NCI-H526 treated with DMSO at 0.1 percent for 48 hours (cell line): ENCODE results near the gene SDF2L1.
"Not testable (repeated sequence)": the region's sequence is repeated elsewhere in the genome, so short reads cannot be mapped to it uniquely, and the experiment has no call there.

ENCODE experiments used
- DNase-seq: peaks from one replicate; lab custom pipeline; 2025; lab: John Stamatoyannopoulos, UW

SDF2L1 gene

DNA sequence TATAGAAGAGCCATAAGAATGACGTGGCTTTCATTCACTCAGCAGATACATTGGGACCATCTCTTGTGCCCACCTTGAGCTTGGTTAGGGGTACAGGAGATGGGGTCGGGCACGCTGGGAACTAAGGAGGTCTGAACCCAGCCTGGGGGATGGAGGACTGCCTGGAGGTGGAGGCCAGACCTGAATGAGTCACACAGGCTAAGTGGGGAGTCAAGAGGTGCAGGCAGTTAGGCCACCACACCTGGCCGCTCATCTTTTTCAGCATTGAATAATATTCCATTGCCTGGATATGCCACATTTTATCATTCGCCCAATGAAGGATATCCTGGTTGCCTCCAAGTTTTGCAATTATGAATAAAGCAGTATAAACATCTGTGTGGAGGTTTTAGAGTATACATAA, 19.9 kb downstream of the SDF2L1 start:
- no peak for DNase-seq

GRCh38 chr22:21663738-21664137, 21.6 kb downstream of the SDF2L1 start:
- DNase-seq = no peak

DNA sequence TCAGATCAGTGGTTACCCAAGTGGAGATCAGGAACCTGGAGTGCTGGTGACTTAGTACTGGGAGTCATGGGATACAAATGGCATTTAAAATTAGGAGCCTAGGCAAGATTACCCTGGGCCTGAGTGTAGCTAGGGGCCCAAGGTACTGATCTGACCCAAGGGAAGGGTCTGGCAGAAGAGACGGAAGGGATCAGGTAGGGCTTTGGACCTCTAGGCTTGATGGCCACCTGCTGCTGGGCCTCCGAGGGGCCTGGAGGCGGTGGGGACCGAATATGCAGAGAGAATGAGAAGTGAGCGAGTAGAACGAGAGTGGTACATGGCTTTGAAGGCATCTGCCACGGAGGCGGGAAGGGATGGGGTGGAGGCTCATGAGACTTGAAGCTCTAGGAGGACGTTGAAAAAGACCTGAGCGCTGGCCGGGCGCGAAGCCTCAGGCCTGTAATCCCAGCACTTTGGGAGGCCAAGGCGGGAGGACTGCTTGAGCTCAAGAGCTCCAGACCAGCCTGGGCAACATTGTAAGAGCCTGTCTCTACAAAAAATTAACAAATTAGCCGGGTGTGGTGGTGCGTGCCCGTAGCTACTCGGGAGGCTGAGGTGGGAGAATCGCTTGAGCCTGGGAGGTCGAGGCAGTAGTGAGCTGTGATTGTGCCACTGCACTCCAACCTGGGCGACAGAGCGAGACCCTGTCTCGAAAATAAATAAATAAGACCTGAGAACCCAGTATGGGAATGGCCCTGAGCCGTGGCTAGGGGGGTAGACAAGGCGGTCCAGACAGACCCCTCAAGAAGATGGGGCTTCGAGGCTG, 23.1 kb downstream of the SDF2L1 start:
- no peak for DNase-seq

GRCh38 chr22:21666786-21667185, 24.7 kb downstream of the SDF2L1 start:
- DNase-seq = no peak

- no peak for DNase-seq
These were observed 26.9 kb downstream of the SDF2L1 start for GRCh38 chr22:21669026-21669425.

DNA sequence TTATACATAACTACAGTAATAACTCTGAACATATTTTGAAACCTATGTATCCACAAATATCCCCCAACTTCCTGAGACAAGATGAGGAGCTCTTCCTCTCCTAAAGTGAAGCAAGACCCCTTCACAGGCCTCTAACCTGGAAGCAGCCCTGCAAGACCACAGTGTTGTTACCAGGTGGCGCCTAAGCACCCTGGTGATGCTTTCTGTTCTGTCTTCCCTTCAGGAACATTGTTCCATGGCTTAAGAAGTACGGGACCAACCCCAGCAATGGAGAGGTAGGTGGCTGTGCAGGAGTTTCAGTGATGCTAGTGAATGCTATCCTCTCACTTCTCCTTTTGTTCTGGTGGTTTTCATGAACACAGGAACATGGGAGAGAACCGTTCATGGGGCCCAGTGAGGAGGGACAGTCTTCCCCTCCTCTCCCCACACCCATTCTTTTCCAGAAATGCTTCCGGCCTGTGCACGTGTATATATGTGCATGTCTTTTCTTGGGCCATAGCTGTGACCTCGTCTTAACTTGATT, 30.1 kb downstream of the SDF2L1 start:
- no peak for DNase-seq

GRCh38 chr22:21673534-21674321, 31.6 kb downstream of the SDF2L1 start:
- no peak for DNase-seq

GRCh38 chr22:21674638-21675245, 32.6 kb downstream of the SDF2L1 start:
- no peak for DNase-seq

- no peak for DNase-seq
These were observed 35.7 kb downstream of the SDF2L1 start for GRCh38 chr22:21677606-21678443.

GRCh38 chr22:21678842-21679241, 36.7 kb downstream of the SDF2L1 start:
- not testable (repeated sequence) for DNase-seq

DNA sequence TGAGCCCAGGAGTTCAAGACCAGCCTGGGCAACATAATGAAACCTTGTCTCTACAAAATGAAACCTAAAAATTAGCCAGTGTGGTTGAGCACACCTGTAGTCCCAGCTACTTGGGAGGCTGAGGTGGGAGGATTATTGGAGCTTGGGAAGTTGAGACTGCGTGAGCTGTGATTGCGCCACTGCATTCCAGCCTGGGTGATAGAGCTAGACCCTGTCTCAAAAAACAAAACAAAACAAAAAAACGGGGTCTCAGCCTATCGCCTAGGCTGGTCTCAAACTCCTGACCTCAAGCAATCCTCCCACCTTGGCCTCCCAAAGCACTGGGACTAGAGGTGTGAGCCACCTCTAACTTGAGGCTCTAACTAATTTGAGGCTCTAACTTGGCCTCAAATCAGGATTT, 37.3 kb downstream of the SDF2L1 start:
- DNase-seq = no peak

GRCh38 chr22:21680830-21681565, 38.9 kb downstream of the SDF2L1 start:
- DNase-seq = no peak

DNA sequence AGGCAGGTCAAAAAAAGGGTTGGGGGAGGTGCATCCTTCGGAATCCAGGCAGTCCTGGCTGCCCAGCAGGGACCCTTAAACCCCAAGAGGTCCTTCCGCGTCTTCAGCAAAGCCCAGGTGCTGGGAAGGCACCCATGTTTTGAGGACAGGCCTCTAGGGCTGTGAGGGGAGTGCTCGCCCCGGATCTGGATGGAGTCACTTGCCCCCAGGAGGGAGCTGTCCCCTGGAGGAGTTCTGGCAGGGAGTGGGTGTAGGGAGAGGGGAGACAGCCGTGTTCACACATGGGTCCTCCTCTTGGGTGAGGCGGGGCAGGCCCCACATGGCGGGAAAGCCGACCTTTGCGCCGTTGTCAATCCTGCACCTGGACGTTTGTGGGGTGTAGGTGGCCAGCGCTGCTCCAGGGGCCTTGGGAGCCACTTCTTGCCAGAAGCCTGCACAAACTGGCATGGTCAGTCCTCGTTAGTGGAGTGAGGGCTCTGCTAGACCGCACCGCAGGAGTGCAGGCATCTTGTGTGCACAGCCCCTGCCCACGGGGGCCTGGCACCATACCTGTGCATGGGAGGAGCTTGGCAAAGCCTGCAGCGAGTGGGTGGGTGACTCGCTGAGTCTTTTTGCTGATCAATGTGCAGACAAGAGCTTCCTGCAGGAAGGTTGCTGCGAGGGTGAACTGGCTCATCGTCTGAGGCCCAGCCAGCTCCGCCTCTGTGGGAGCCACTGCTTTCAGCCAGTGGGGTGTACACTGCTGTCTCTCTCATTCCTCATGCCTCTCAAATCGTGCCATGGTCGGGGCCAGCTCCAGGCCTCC, 39.7 kb downstream of the SDF2L1 start:
- no peak for DNase-seq

DNA sequence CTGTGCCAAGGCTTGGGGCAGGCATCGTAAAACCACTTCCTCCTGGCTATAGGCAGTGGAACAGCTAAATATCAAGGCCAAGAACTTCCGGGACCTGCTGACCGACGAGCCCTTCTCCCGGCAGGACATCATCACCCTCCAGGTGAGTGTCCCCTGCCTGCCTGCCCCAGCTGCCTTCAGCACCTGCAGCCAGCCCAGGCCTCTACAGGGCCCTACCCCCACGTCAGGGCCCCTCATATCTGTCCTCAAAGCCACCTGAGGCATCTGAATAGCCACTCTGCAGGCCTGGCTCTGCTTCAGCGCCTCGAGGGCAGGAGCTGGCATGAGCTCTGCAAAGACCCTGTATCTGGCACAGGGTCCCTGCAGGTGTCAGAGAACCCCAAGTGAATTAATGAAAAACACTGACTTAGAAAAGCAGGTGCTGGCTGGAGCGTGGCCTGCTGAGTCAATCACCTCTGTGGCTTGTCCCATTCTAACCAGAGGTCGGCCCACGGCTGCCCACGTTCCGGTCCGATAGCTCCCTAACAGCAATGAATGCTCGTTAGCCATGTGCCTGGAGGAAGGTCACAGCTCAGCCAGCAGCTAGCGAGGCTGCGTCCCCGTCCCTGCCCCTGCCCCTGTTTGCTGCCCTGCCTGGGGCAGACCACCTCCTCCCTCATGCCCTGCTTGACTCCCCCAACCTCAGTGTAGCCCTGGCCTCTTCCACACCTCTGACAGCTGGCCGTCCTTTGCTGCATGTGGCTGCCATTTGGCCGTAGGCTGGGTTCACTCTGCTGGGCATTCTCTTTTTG, 40.5 kb downstream of the SDF2L1 start:
- DNase-seq = no peak

- no peak for DNase-seq
These were observed 41.3 kb downstream of the SDF2L1 start for GRCh38 chr22:21683401-21683811.

- no peak for DNase-seq
These were observed 42.5 kb downstream of the SDF2L1 start for GRCh38 chr22:21684492-21685163.

- no peak for DNase-seq
These were observed 43.0 kb downstream of the SDF2L1 start for GRCh38 chr22:21685164-21685513.

DNA sequence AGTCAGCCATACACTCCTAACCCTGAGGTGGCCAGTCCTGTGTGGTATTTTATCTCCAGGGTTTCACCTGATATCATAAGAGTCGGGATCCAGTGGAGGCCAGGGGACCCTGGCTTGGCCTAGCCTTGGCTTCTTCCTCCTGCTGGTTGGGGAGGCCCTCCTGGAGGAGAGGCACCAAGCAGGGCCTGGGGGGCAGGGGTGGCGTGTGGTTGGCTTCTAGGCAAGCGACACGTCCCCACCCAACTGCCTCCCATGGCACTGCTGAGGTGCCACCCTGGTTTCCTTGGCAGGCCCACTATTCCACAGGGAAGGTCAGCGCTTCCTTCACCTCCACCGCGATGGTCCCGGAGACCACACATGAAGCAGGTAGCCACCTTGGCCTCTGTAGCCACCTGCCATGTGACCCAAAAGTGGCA, 44.1 kb downstream of the SDF2L1 start:
- no peak for DNase-seq
